HepG2 (cell line): ENCODE measurements around the gene TAMALIN. TPM values are rescaled to one million over a fixed set of nuclear protein-coding genes. Genes with fewer than 3 reads are reported as not detected.

Experiments used
- ATAC-seq: fragments of 200-7000 bp; cut with Tn5 transposase; 3 replicates; pipeline ENCODE4 v1.9.1; 2020; ENCODE audit warnings: mild to moderate bottlenecking, moderate library complexity
- BruUV-seq: library from RNA; stranded (reverse); fragments of 400-500 nt; replicated peaks from 2 replicates; lab custom pipeline; 2021; lab: Mats Ljungman, UMichigan
- CTCF ChIA-PET: fragments of 300-600 bp; formaldehyde crosslinking; extraction: SDS; loops from one replicate; lab custom pipeline; 2021; ENCODE audit warnings: low total read pairs, inconsistent platforms, low intra/inter-chr PET ratio; lab: Yijun Ruan, JAX
- POLR2A ChIA-PET: fragments of 350-600 bp; sonication (Branson Sonifier 250); formaldehyde crosslinking; loops from one replicate; lab custom pipeline; 2020; ENCODE audit warnings: antibody characterized with exemption, inconsistent platforms; lab: Yijun Ruan, JAX
- DNase-seq: peaks from one replicate; pipeline ENCODE4 v3.0.0-alpha.2; 2015; ENCODE audit warnings: low spot score
- FAIRE-seq: peaks from 3 replicates; lab custom pipeline; 2011; peaks lifted over from hg19 to GRCh38; lab: Jason Lieb, UNC
- H2AFZ ChIP-seq: one replicate; pipeline ENCODE4 v1.6.1; 2011; ENCODE audit warnings: low read length, inconsistent platforms
- H3K27ac ChIP-seq: fragments of 300-600 bp; 3 replicates; pipeline ENCODE4 v1.8.0; 2011; ENCODE audit warnings: mixed run types, mild to moderate bottlenecking, mixed read lengths, low read length, inconsistent platforms; ENCODE audit not compliant: insufficient read depth; ENCODE audit errors: extremely low read length
- H3K27me3 ChIP-seq, 2 experiments: fragments of 200-600 bp in 1 of 2; 2 replicates in 1 of 2; 3 replicates in 1 of 2; pipeline versions ENCODE4 v1.6.0 to v1.8.0; 2011; ENCODE audit warnings: low read length in 2 of 2, mild to moderate bottlenecking in 2 of 2, moderate library complexity in 2 of 2, inconsistent platforms in 1 of 2; ENCODE audit not compliant: insufficient read depth in 2 of 2, control insufficient read depth in 1 of 2
- H3K36me3 ChIP-seq, 2 experiments: fragments of 200-600 bp in 1 of 2; replicated peaks in 1 of 2; 2 replicates in 1 of 2; 3 replicates in 1 of 2; pipeline versions ENCODE4 v1.5.1 to v1.8.0; 2011; ENCODE audit warnings: low read length in 2 of 2, inconsistent platforms in 1 of 2; ENCODE audit not compliant: insufficient read depth in 2 of 2, control insufficient read depth in 1 of 2
- H3K4me1 ChIP-seq: 2 replicates; pipeline ENCODE4 v1.5.1; 2012; ENCODE audit warnings: low read length, inconsistent platforms; ENCODE audit not compliant: insufficient read depth
- H3K4me2 ChIP-seq: 2 replicates; pipeline ENCODE4 v1.6.0; 2011; ENCODE audit warnings: low read depth, low read length, inconsistent platforms
- H3K4me3 ChIP-seq, 3 experiments: fragments of 200-600 bp in 1 of 3; sonication (generic), shearing (Covaris generic) in 1 of 3; replicated peaks in 1 of 3; 2 replicates each; pipeline ENCODE4 v1.5.1; 2011 to 2016; ENCODE audit warnings: low read length in 3 of 3, inconsistent platforms in 2 of 3, low read depth in 2 of 3, mild to moderate bottlenecking in 2 of 3, control low read depth in 1 of 3, mixed read lengths in 1 of 3; ENCODE audit not compliant: insufficient read depth in 1 of 3
- H3K79me2 ChIP-seq: one replicate; pipeline ENCODE4 v1.6.1; 2011; ENCODE audit warnings: low read length, inconsistent platforms; ENCODE audit not compliant: insufficient read depth
- H3K9ac ChIP-seq: 2 replicates; pipeline ENCODE4 v1.6.0; 2011; ENCODE audit warnings: mild to moderate bottlenecking, low read depth, low read length, inconsistent platforms; ENCODE audit not compliant: insufficient read depth
- H3K9me3 ChIP-seq: 2 replicates; pipeline ENCODE4 v1.5.1; 2012; ENCODE audit warnings: mild to moderate bottlenecking, low read length
- H4K20me1 ChIP-seq: 2 replicates; pipeline ENCODE4 v1.6.0; 2011; ENCODE audit warnings: inconsistent platforms, mild to moderate bottlenecking, low read length, moderate library complexity; ENCODE audit not compliant: insufficient read depth
- BCL6 ChIP-seq: IDR thresholded peaks from 2 replicates; pipeline ENCODE4 v1.6.1; 2016; ENCODE audit warnings: missing genetic modification reagents, missing compliant biosample characterization
- DNMT1 ChIP-seq: sonication (generic); formaldehyde crosslinking; IDR thresholded peaks from 2 replicates; pipeline ENCODE4 v1.5.1; 2020; ENCODE audit warnings: mild to moderate bottlenecking, missing genetic modification reagents
- HOXA3 ChIP-seq: sonication (generic); formaldehyde crosslinking; IDR thresholded peaks from 2 replicates; pipeline ENCODE4 v1.5.0; 2020; ENCODE audit warnings: missing genetic modification reagents
- NR2F6 ChIP-seq, 2 experiments: IDR thresholded peaks; 2 replicates each; pipeline ENCODE4 v1.6.1; 2016; ENCODE audit warnings: antibody characterized with exemption in 1 of 2, mild to moderate bottlenecking in 1 of 2
- PHF21A ChIP-seq: sonication (generic); formaldehyde crosslinking; IDR thresholded peaks from 2 replicates; pipeline ENCODE4 v1.5.0; 2020; ENCODE audit warnings: mild to moderate bottlenecking, missing genetic modification reagents
- PHF8 ChIP-seq: sonication (generic); formaldehyde crosslinking; IDR thresholded peaks from 2 replicates; pipeline ENCODE4 v1.5.0; 2020; ENCODE audit warnings: missing genetic modification reagents
- POLR2G ChIP-seq: fragments of 200-400 bp; formaldehyde crosslinking; IDR thresholded peaks from 2 replicates; pipeline ENCODE4 v1.6.1; 2018; ENCODE audit warnings: mild to moderate bottlenecking, low read depth, low read length, moderate library complexity
- PPARG ChIP-seq: conservative IDR thresholded peaks from 2 replicates; pipeline ENCODE4 v1.6.1; 2016; ENCODE audit warnings: missing biosample characterization, missing genetic modification reagents
- PRDM10 ChIP-seq: sonication (generic); formaldehyde crosslinking; IDR thresholded peaks from 2 replicates; pipeline ENCODE4 v1.4.0; 2020; ENCODE audit warnings: low read depth, missing genetic modification reagents
- RBFOX2 ChIP-seq: fragments of 200-400 bp; formaldehyde crosslinking; IDR thresholded peaks from 2 replicates; pipeline ENCODE4 v1.6.1; 2017; ENCODE audit warnings: low read depth, mild to moderate bottlenecking, low read length
- SALL1 ChIP-seq: sonication (generic); formaldehyde crosslinking; IDR thresholded peaks from 2 replicates; pipeline ENCODE4 v1.8.0; 2022; ENCODE audit warnings: mild to moderate bottlenecking, missing genetic modification reagents
- SOX5 ChIP-seq: IDR thresholded peaks from 2 replicates; pipeline ENCODE4 v1.6.1; 2016; ENCODE audit warnings: borderline replicate concordance
- ZNF121 ChIP-seq: sonication (generic); formaldehyde crosslinking; IDR thresholded peaks from 2 replicates; pipeline ENCODE4 v1.5.0; 2020; ENCODE audit warnings: mild to moderate bottlenecking, missing genetic modification reagents
- ZNF510 ChIP-seq: sonication (generic); formaldehyde crosslinking; IDR thresholded peaks from 2 replicates; pipeline ENCODE4 v1.4.0; 2020; ENCODE audit warnings: low read depth, mild to moderate bottlenecking, missing genetic modification reagents
- ZNF629 ChIP-seq: sonication (generic); formaldehyde crosslinking; conservative IDR thresholded peaks from 2 replicates; pipeline ENCODE4 v1.5.0; 2020; ENCODE audit warnings: missing genetic modification reagents
- ZNF713 ChIP-seq: sonication (generic); formaldehyde crosslinking; IDR thresholded peaks from 2 replicates; pipeline ENCODE4 v1.4.0; 2020; ENCODE audit warnings: mild to moderate bottlenecking, missing genetic modification reagents
- ZNF768 ChIP-seq: sonication (generic); formaldehyde crosslinking; IDR thresholded peaks from 2 replicates; pipeline ENCODE4 v1.4.0; 2020; ENCODE audit warnings: missing genetic modification reagents
- WGBS: methylation state at CpG from one replicate; pipeline ENCODE4 v1.1.6; 2017; ENCODE audit warnings: low lambda C conversion rate; 5-methylcytosine and 5-hydroxymethylcytosine counted together
- in situ Hi-C: cut with HindIII; loops from 2 replicates; pipeline ENCODE4 v1.10.0; 2017; ENCODE audit warnings: low pct_unique_long_range_greater_than_20kb; ENCODE audit not compliant: extremely low pct_ligation_motif_present
- intact Hi-C: fragments of 100-400 bp; cut with micrococcal nuclease; formaldehyde crosslinking; loops from one replicate; pipeline ENCODE4 v1.10.0; 2022; ENCODE audit not compliant: unreplicated experiment
- polyA plus RNA-seq, 8 experiments: library from polyadenylated mRNA; depleted of rRNA in 3 of 8; stranded (reverse) in 7 of 8; unstranded in 1 of 8; fragments of >200 nt; fragmentation: Illumina TruSeq in 4 of 8; extraction: Trizol in 4 of 8; gene quantifications; 2 replicates each; pipeline versions ENCODE4 v1.2.1 to v1.2.3, GENCODE V29; 2011 to 2016; ENCODE audit warnings: low read depth in 4 of 8, missing spikeins in 1 of 8, mixed read lengths in 1 of 8; ENCODE audit not compliant: insufficient read depth in 1 of 8
- total RNA-seq, 5 experiments: library from RNA; depleted of rRNA; stranded (reverse); fragments of >200 nt; fragmentation: Illumina TruSeq; extraction: Trizol; gene quantifications; 2 replicates each; pipeline ENCODE4 v1.2.3, GENCODE V29; 2016; ENCODE audit warnings: low read depth in 1 of 5
- TF ChIP-seq, protein P1 (sequence below): IDR thresholded peaks from 2 replicates; pipeline ENCODE4 v1.6.1; 2012; ENCODE audit warnings: inconsistent platforms
- TF ChIP-seq, protein P2 (sequence below): sonication (generic); formaldehyde crosslinking; IDR thresholded peaks from 2 replicates; pipeline ENCODE4 v1.4.0; 2020; ENCODE audit warnings: missing genetic modification reagents

The TAMALIN gene
- total and polyA plus RNA-seq, 2 of the 13 experiments (the other 11 are each of a cell fraction or from before 2014, with no cell fraction given): 2.9 to 10.9 TPM

DNA sequence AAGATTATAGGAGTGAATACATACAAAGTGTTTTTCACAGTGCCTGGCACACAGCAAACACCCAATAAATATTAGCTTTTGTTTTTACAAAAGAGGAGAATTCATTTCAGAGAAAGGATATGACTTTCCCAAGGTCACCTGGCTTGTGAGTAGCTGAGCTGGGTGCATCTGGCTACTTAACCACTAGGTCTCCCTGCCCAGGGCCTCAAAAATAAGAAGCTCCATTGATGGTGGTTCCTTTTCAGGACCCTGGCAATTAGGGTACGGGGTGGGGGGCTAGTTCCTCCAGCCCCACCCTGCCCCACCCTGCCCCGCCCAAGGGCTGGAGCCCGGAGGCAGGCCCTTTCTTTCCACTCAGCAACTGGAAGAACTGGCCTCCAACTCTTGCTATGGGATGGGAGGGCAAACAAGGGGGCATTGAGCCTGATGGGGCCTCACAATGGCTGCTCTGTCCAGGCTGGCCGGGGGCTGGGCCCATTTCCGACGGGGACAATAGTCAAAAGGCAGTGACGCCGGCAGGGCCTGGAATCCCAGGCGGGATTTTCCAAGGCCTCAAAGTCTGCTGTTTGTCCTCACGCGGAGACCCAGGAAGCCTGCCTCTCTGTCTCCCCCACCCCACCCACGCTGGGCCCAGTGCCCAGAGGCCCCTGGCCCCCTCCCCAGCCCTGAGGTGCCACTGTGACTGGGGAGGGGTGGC is 54.9 kb downstream of the TAMALIN start:
- peak overlapping the region in 1 of 3 experiments; percentile 12; a peak in 1 of 6 replicates for H3K4me3 ChIP-seq
- H3K9me3 ChIP-seq: no peaks in the 10 kb centered on the region
- H4K20me1 ChIP-seq: no peaks in the 10 kb centered on the region
- in situ Hi-C loops: no loop called here
- ChIA-PET CTCF (no interaction called here), POLR2A (interaction anchor here (1.2 to 5.3 kb wide), 3 partner anchors 8 to 29 kb away, joined by 4 to 58 read pairs (median 4); partner anchors contain the start of genes ATG101 and NR4A1)
- peak overlapping the region; percentile 53 for H3K4me2 ChIP-seq
- WGBS: 6% methylated on average over 7 of the region's 12 CpGs
- no TSS peak for BruUV-seq
- intact Hi-C loops: no loop called here
- peak overlapping the region; percentile 67 for H3K9ac ChIP-seq
- no peaks in the 10 kb centered on the region for H3K79me2 ChIP-seq
- peaks cover 4 to 20% of the 10 kb centered on the region in 2 experiments for H3K36me3 ChIP-seq
- no peaks in the 10 kb centered on the region for H3K27me3 ChIP-seq
- H3K4me1 ChIP-seq: peaks cover 53% of the 10 kb centered on the region
- peak; percentile 91 for DNase-seq
- peak overlapping the region; percentile 81 for H3K27ac ChIP-seq
- peak; percentile 85 for ATAC-seq
- peak; percentile 77 for FAIRE-seq
- no peak overlapping the region for H2AFZ ChIP-seq
- peak; percentile 70 for TF ChIP-seq ZNF629 (CRISPR knock-in tag)
- TF ChIP-seq PHF21A (CRISPR knock-in tag): peak; percentile 75; the same call in 1 of the 2 replicates
- no peak for TF ChIP-seq ZNF510
- TF ChIP-seq, protein P1, sequence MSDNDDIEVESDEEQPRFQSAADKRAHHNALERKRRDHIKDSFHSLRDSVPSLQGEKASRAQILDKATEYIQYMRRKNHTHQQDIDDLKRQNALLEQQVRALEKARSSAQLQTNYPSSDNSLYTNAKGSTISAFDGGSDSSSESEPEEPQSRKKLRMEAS: 0 out of 2 replicates have a peak, but pooled peaks have one; percentile 52
- TF ChIP-seq SALL1 (CRISPR knock-in tag): peak; percentile 41
- TF ChIP-seq SOX5 (CRISPR knock-in tag): peak; percentile 56; the same call in 1 of the 2 replicates
- no peak for TF ChIP-seq ZNF713
- 0 out of 2 replicates have a peak, but pooled peaks have one; percentile 22 for TF ChIP-seq POLR2G
- TF ChIP-seq PPARG (CRISPR knock-in tag): 0 out of 2 replicates have a peak, but pooled peaks have one; percentile 17
- TF ChIP-seq HOXA3 (CRISPR knock-in tag): peak; percentile 80
- 0 out of 2 replicates have a peak, but pooled peaks have one; percentile 42 for TF ChIP-seq ZNF121 (CRISPR knock-in tag)
- 0 out of 2 replicates have a peak, but pooled peaks have one; percentile 5 for TF ChIP-seq BCL6 (CRISPR knock-in tag)
- no peak for TF ChIP-seq DNMT1 (CRISPR knock-in tag)
- 0 out of 2 replicates have a peak, but pooled peaks have one; percentile 20 for TF ChIP-seq RBFOX2
- TF ChIP-seq, protein P2, sequence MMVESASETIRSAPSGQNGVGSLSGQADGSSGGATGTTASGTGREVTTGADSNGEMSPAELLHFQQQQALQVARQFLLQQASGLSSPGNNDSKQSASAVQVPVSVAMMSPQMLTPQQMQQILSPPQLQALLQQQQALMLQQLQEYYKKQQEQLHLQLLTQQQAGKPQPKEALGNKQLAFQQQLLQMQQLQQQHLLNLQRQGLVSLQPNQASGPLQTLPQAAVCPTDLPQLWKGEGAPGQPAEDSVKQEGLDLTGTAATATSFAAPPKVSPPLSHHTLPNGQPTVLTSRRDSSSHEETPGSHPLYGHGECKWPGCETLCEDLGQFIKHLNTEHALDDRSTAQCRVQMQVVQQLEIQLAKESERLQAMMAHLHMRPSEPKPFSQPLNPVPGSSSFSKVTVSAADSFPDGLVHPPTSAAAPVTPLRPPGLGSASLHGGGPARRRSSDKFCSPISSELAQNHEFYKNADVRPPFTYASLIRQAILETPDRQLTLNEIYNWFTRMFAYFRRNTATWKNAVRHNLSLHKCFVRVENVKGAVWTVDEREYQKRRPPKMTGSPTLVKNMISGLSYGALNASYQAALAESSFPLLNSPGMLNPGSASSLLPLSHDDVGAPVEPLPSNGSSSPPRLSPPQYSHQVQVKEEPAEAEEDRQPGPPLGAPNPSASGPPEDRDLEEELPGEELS (CRISPR knock-in tag): peak; percentile 55
- TF ChIP-seq PRDM10 (CRISPR knock-in tag): peak; percentile 22; the same call in 1 of the 2 replicates
- peak; percentile 49; the same call in 1 of the 2 replicates for TF ChIP-seq ZNF768
- TF ChIP-seq PHF8 (CRISPR knock-in tag): peak; percentile 52; the same call in 1 of the 2 replicates
- TF ChIP-seq NR2F6 (IDR thresholded peaks at IDR 0.05): no peak
- peak; percentile 50; the same call in 1 of the 2 replicates for TF ChIP-seq NR2F6 (CRISPR knock-in tag; IDR thresholded peaks at IDR 0.05)
